ENCODE measurements around the gene PAX3. TPM values are rescaled to one million over a fixed set of nuclear protein-coding genes. Genes with fewer than 3 reads are reported as not detected.

PAX3 gene
- total RNA-seq, 1 donor from 2014 or later = 66.7 TPM

DNA sequence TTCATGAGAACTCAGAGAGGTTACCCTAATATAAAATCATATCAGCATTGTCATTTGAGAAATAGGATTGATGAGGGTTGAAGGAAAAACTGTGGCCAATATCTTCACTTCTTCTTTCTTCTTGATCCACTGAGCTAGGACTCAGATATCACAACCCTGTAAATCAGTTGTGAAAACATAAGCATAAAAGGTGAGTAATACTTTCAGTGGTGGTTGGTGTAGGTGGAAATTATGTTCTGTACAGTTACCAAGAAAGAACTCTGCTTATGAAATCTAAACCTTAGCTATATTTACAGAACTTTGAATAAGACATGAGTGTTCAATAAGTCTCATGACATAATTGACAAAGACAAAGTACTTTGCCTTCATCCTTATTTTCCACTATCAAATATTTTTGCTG, 56.3 kb downstream of the PAX3 start:
- Mint-ChIP-seq H3K9me3 (no peaks in the 10 kb centered on the region), H3K4me1 (ENCODE audit: unreplicated experiment) (peaks cover 10% of the 10 kb centered on the region), H3K4me3 (no peak overlapping the region), H3K27me3 (peaks cover 93% of the 10 kb centered on the region), H3K36me3 (no peaks in the 10 kb centered on the region), H3K27ac (no peak overlapping the region)
- TF ChIP-seq, protein P1, sequence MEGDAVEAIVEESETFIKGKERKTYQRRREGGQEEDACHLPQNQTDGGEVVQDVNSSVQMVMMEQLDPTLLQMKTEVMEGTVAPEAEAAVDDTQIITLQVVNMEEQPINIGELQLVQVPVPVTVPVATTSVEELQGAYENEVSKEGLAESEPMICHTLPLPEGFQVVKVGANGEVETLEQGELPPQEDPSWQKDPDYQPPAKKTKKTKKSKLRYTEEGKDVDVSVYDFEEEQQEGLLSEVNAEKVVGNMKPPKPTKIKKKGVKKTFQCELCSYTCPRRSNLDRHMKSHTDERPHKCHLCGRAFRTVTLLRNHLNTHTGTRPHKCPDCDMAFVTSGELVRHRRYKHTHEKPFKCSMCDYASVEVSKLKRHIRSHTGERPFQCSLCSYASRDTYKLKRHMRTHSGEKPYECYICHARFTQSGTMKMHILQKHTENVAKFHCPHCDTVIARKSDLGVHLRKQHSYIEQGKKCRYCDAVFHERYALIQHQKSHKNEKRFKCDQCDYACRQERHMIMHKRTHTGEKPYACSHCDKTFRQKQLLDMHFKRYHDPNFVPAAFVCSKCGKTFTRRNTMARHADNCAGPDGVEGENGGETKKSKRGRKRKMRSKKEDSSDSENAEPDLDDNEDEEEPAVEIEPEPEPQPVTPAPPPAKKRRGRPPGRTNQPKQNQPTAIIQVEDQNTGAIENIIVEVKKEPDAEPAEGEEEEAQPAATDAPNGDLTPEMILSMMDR (conservative IDR thresholded peaks at IDR 0.05) = no peak
- DNase-seq (ENCODE audit: extremely low spot score, unreplicated experiment) = no peak

DNA sequence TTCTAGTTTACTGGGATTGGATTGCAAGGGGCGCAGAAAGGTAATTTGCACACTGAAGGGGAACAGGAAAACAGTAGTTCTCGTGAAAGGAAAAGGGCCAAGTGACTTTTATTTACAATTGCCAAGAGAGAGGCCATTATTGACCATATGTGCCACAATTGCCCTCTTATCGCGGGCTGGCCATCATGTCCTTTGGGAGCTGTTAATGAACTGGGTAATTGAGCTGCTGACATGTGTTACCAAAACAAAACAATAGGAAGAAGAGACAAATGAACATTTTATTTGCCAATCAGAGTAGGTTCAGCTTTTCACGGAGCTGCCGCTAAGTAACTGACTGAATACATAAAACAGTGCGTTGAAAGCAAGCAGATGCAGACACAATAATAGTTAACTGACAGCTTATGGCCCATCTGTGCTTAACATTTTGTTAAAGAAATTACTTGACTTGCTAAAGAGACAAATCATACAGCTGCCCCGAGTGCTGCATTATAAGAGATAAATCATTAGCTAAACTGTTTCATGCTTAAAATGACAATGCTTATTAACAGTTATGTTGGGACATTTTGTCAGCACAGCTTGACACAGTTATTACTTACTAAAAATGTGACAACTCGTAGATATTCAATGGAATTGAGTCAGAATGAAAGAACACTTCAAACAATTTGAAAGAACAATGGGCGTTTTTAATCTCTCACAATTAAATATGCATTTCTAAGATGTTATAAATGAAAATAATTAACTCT, 57.5 kb downstream of the PAX3 start:
- Mint-ChIP-seq H3K4me1 (ENCODE audit: unreplicated experiment) (peaks cover 10% of the 10 kb centered on the region), H3K27me3 (peaks cover 96% of the 10 kb centered on the region), H3K27ac (no peak overlapping the region), H3K36me3 (no peaks in the 10 kb centered on the region), H3K9me3 (no peaks in the 10 kb centered on the region), H3K4me3 (no peak overlapping the region)
- TF ChIP-seq, protein P1 (conservative IDR thresholded peaks at IDR 0.05) = no peak
- no peak for DNase-seq (ENCODE audit: extremely low spot score, unreplicated experiment)

DNA sequence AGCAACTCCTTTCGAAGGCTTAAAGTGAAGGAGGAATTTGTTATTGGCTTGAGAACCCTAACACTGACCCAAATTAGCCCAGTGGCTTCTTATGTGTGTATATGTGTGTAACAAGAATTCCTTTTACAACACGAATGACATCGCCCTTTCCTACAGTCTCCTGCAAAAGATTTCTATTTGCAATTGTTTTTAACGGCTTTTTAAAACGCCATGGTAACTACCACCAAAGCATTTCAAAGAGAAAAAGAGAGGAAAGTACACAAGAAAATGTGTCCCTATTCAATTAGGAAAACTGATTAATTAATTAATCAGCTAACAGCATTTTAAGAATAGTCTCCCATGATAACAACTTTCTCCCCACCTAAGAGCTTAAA, 58.1 kb downstream of the PAX3 start:
- Mint-ChIP-seq H3K4me3 (no peak overlapping the region), H3K9me3 (no peaks in the 10 kb centered on the region), H3K36me3 (no peaks in the 10 kb centered on the region), H3K27ac (no peak overlapping the region), H3K4me1 (ENCODE audit: unreplicated experiment) (peaks cover 10% of the 10 kb centered on the region), H3K27me3 (peaks cover 98% of the 10 kb centered on the region)
- no peak for DNase-seq (ENCODE audit: extremely low spot score, unreplicated experiment)
- TF ChIP-seq, protein P1 (conservative IDR thresholded peaks at IDR 0.05) = no peak

DNA sequence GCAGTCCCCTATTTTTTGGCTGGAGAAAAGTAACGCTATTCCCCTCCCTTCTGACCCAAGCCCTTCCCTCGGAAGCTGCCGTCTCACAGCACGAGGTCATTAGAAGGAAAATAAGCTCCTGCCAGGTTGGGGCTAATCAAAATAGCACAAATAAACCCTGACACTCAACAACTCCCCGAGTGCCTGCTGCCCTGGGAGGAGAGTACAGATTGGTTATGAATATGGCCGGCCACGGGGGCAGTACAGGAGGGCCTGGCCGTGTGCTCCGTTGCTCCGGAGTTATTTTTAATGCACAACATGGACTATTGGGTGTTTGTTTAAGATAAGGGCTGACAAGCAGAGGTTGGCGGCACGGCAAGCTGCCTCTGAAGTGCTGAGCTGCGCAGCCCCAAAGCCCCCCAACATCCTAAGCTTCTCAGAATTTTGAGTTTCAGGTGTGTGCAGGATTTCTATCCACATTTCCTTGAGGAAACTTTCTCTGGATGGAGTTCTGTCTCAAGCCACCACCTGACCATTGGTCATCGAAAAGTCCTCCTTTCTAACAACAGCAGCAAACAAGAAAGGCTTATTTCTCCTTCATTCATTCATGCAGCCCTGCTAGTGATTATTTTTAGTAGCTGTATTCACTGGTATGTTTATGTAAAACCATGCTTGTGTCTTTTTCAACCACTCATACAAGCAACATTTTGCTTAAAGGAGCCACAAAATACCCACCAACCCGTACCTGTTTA, 58.7 kb downstream of the PAX3 start:
- no peaks in the 10 kb centered on the region for H3K36me3 Mint-ChIP-seq
- H3K9me3 Mint-ChIP-seq = no peaks in the 10 kb centered on the region
- TF ChIP-seq, protein P1 (conservative IDR thresholded peaks at IDR 0.05) = no peak
- H3K27me3 Mint-ChIP-seq = peaks cover 98% of the 10 kb centered on the region
- no peak overlapping the region for H3K27ac Mint-ChIP-seq
- no peak for DNase-seq (ENCODE audit: extremely low spot score, unreplicated experiment)
- no peak overlapping the region for H3K4me3 Mint-ChIP-seq
- peaks cover 10% of the 10 kb centered on the region for H3K4me1 Mint-ChIP-seq (ENCODE audit: unreplicated experiment)

DNA sequence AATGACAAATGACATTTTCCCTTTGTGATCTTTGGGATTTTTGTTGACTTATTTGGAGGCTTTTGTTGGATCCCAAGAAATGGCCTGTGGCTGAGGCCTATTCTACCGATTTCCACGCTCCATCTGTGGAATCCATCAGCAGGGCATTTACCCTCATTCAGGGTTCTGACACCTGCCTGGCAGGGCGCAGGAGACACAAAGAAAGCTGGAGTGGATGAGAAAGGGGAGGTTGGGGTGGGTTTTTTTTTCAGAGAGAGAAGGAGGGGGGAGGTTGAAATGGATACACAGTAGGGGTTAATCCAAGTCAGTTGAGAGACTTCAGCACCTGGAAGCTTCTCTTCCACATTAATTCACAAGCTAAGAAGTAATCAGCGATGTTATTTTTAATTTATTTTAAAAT, 59.7 kb downstream of the PAX3 start:
- H3K4me3 Mint-ChIP-seq = peak overlapping the region; percentile 8
- H3K27me3 Mint-ChIP-seq = peaks cover 97% of the 10 kb centered on the region
- no peak for DNase-seq (ENCODE audit: extremely low spot score, unreplicated experiment)
- TF ChIP-seq, protein P1 (conservative IDR thresholded peaks at IDR 0.05) = no peak
- peaks cover 10% of the 10 kb centered on the region for H3K4me1 Mint-ChIP-seq (ENCODE audit: unreplicated experiment)
- H3K9me3 Mint-ChIP-seq = no peaks in the 10 kb centered on the region
- no peaks in the 10 kb centered on the region for H3K36me3 Mint-ChIP-seq
- no peak overlapping the region for H3K27ac Mint-ChIP-seq

Measured in type B pancreatic cell (in vitro differentiated cells).